GM12801 (cell line): Measurements from ENCODE around the gene SRRM2.

Experiments
- CTCF ChIP-seq: IDR thresholded peaks from one replicate; pipeline ENCODE4 v1.5.1; 2011; ENCODE audit warnings: control low read depth; ENCODE audit not compliant: insufficient read length; ENCODE audit errors: extremely low read depth

Gene SRRM2

GRCh38 chr16:2749476-2749875, 3.0 kb upstream of the SRRM2 start:
- TF ChIP-seq CTCF, result no peak

GRCh38 chr16:2749936-2750335, 2.5 kb upstream of the SRRM2 start:
- TF ChIP-seq CTCF, result no peak

GRCh38 chr16:2751577-2752034, 832 bp upstream of the SRRM2 start:
- no peak for TF ChIP-seq CTCF

GRCh38 chr16:2752850-2753732, 653 bp downstream of the SRRM2 start:
- no peak for TF ChIP-seq CTCF

GRCh38 chr16:2753733-2754020, 1.2 kb downstream of the SRRM2 start:
- TF ChIP-seq CTCF, result no peak

GRCh38 chr16:2755158-2755557, 2.7 kb downstream of the SRRM2 start:
- TF ChIP-seq CTCF, result no peak

- no peak for TF ChIP-seq CTCF
Measured at GRCh38 chr16:2756288-2757015, 4.0 kb downstream of the SRRM2 start.
